ENCODE measurements around the gene IRAK2. TPM values are rescaled to one million over a fixed set of nuclear protein-coding genes. Genes with fewer than 3 reads are reported as not detected.
A peak's percentile ranks its signal among the peaks of the same experiment; 100 is the strongest.

IRAK2 gene
- total RNA-seq, 6 experiments from 2014 or later: 4.2 to 16.0 (median 8.4) TPM

DNA sequence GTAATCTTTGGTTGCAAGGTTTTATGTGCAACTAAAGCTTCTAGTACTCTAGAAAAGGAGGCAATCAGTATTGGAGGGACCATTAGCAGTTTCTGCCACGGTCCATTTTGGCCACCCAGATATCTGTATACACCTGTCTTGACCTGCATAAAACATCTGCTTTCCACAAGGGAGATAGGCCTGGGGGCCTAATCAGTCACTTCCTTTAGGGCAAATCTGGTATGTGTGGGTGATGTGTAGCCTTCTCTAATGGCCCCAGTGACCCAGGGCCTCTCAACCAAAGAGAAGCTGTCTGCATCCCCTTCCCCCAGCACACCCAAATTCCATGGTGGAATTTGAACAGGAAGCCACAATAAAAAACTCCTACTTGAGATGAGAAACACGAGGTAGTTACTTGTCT, 19.5 kb downstream of the IRAK2 start:
- TF ChIP-seq CTCF (IDR thresholded peaks at IDR 0.05) (no peak), POLR2A (IDR thresholded peaks at IDR 0.05) (no peak)
- Histone ChIP-seq H3K9me3 (no peaks in the 10 kb centered on the region), H3K36me3 (peaks cover 0 to 14% (median 0%) of the 10 kb centered on the region in 4 donors), H3K4me3 (no peak overlapping the region), H3K27ac (no peak overlapping the region), H3K27me3 (no peaks in the 10 kb centered on the region), H3K4me1 (peaks cover 0 to 12% (median 3%) of the 10 kb centered on the region in 4 donors)
- ATAC-seq (no peak), DNase-seq (no peak)
- intact Hi-C loops (cut with DNase I): no loop called here
- 93% methylated on average over 2 of the region's 2 CpGs for WGBS (ENCODE audit: insufficient coverage, low coverage, low lambda C conversion rate, missing lambda C conversion rate)

GRCh38 chr3:10185804-10186762, 21.4 kb downstream of the IRAK2 start:
- WGBS (ENCODE audit: insufficient coverage, low coverage, low lambda C conversion rate, missing lambda C conversion rate): 74% methylated on average over 8 of the region's 12 CpGs
- ATAC-seq (no peak), DNase-seq (no peak)
- TF ChIP-seq CTCF (IDR thresholded peaks at IDR 0.05): no peak
- TF ChIP-seq POLR2A (IDR thresholded peaks at IDR 0.05): no peak
- Histone ChIP-seq H3K9me3 (no peaks in the 10 kb centered on the region), H3K4me1 (peaks cover 0 to 29% (median 15%) of the 10 kb centered on the region in 4 donors), H3K27me3 (no peaks in the 10 kb centered on the region), H3K27ac (peak overlapping the region in 1 of 3 donors; percentile 22), H3K36me3 (peaks cover 0 to 6% (median 0%) of the 10 kb centered on the region in 4 donors), H3K4me3 (no peak overlapping the region)
- intact Hi-C loops (cut with DNase I): no loop called here

DNA sequence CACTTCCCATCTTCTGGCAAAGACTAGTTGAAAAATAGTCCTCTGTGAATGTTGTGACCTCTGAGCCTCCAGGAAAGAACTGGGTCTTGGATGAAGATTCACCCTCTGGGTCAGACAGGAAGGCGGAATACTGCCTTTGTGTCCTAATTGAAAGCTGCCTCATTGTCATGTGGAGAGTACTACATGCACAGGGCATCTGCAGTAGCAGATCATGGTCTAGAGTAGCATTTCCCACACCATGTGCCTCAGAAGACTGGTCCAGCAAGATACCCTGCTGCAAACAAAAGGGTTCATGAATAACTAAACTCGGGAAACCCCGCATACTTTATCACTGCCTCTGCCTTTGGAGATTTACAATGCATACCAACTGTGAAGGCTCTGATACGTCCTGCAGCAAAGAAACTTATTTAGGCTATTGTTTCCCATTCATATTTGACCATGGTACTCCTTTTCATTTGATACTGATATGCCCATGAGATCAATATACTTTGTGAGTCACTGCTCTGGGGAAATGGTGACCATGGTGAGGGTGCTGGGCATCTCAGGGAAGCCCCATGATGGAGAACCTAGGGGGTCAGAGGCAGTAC, 22.7 kb downstream of the IRAK2 start:
- no peak overlapping the region for H3K27ac ChIP-seq

GRCh38 chr3:10187944-10188343, 23.2 kb downstream of the IRAK2 start:
- Histone ChIP-seq H3K9me3 (no peaks in the 10 kb centered on the region), H3K27me3 (no peaks in the 10 kb centered on the region), H3K27ac (no peak overlapping the region), H3K36me3 (peaks cover 0 to 6% (median 0%) of the 10 kb centered on the region in 4 donors), H3K4me1 (peaks cover 0 to 45% (median 23%) of the 10 kb centered on the region in 4 donors), H3K4me3 (no peak overlapping the region)
- ATAC-seq (no peak), DNase-seq (no peak)
- 90% methylated on average over 2 of the region's 2 CpGs for WGBS (ENCODE audit: insufficient coverage, low coverage, low lambda C conversion rate, missing lambda C conversion rate)
- intact Hi-C loops (cut with DNase I): no loop called here
- no peak for TF ChIP-seq CTCF (IDR thresholded peaks at IDR 0.05)
- TF ChIP-seq POLR2A (IDR thresholded peaks at IDR 0.05): no peak

More for the DNA sequence above, 22.7 kb downstream of the IRAK2 start:
- WGBS (ENCODE audit: insufficient coverage, low coverage, low lambda C conversion rate, missing lambda C conversion rate): 80% methylated on average over 4 of the region's 4 CpGs
- DNase-seq (no peak), ATAC-seq (no peak)
- Histone ChIP-seq H3K4me1 (peaks cover 0 to 39% (median 20%) of the 10 kb centered on the region in 4 donors), H3K4me3 (no peak overlapping the region), H3K27me3 (no peaks in the 10 kb centered on the region), H3K36me3 (peaks cover 0 to 6% (median 0%) of the 10 kb centered on the region in 4 donors), H3K9me3 (no peaks in the 10 kb centered on the region)
- TF ChIP-seq POLR2A (IDR thresholded peaks at IDR 0.05) (no peak), CTCF (IDR thresholded peaks at IDR 0.05) (no peak)
- intact Hi-C loops (cut with DNase I): no loop called here

All from right lobe of liver (tissue), 6 donors.